Measurements from ENCODE around the gene ADAMTS6.

ADAMTS6 gene

DNA sequence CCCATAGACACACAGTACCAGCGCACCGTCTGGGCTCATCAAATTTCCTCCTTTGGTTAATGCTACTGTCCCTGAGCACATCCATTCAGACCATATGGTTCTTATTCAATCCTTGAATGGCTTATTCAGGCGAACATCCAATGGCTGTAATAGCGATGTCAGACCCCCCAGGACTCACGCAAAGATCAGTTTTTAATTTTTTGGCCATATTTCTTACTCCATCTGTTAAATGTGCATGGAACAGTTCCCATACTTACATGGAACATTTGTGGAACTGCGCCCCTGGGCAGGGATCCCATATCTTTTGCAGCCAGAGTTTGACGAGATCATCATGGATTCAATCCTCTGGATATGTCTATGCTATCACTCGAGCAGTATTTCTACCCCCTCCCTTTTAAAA, 213.2 kb downstream of the ADAMTS6 start:
- DNase-seq: no peak

GRCh38 chr5:65264420-65264819, 217.3 kb downstream of the ADAMTS6 start:
- DNase-seq: no peak

DNA sequence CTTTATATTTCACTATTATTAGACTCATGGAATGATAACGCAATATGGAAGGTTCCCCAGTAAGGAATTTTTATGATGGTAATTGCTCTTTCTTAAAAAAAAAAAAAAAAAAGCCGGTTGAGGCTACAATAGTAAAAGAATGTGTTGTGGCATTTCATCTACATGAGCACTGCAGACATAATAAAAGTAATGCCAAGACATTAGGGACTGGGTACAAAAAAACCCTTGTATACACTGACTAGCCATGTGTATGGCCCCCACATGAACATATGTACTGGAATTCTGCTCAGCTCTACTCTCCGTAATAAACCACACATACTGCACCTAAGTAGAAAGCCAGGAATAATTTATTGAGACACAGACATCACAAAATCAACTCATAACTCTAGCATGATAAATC, 218.4 kb downstream of the ADAMTS6 start:
- DNase-seq: no peak

DNA sequence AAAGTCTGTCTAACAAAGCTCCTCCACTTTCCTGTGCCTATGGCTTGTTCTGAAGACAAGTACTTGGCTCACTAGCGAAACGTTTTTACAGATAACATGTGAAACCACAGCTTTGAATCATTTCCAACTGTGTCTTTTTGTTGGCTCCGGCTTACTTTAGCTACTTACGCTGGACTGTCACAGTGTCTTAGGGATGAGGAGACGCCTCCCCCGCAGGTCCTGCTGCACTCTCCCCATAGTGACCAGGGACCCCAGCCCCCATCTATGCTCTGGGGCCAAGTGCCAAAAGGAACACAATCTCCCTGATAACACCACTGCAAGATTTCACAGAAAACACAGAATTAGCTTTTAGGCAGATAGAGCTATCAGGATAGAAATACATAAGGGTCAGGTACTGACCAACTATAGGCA, 219.1 kb downstream of the ADAMTS6 start:
- DNase-seq: no peak

GRCh38 chr5:65262096-65262495, 219.6 kb downstream of the ADAMTS6 start:
- no peak for DNase-seq

DNA sequence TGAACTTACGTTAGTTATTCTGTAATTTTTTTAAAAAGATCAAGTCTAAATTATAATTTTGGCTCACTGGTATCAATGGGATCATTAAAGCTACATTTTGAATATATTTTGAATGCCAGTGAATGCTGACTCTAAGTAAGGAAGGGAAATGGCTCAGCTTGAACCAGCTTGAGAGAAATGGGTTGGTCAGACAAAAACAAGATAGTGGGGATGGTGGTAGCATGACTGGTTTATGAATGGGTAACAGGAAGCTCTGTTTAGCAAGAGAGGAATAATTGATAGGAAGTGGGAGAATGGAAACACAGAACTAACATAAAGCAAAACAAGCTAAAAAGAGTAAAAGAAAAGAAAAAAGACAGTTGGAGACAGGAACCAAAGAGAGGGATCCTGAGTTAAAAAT, 220.2 kb downstream of the ADAMTS6 start:
- DNase-seq: no peak

DNA sequence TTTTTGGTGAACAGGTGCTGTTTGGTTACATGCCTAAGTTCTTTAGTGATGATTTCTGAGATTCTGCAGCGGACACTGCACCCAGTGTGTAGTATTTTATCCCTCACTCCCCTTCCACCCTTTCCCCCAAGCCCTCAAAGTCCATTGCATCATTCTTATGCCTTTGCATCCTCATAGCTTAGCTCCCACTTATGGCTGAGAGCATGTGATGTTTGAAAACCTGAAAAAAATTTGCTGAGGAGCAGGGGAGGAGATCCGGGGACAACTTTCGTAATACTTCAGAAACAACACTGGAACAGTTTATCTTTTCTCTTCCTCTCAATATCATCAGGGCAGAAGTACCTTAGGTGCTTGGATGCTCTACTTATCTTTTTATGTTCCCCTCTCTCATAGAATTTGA, 226.4 kb downstream of the ADAMTS6 start:
- no peak for DNase-seq

GRCh38 chr5:65252977-65253376, 228.7 kb downstream of the ADAMTS6 start:
- no peak for DNase-seq

DNA sequence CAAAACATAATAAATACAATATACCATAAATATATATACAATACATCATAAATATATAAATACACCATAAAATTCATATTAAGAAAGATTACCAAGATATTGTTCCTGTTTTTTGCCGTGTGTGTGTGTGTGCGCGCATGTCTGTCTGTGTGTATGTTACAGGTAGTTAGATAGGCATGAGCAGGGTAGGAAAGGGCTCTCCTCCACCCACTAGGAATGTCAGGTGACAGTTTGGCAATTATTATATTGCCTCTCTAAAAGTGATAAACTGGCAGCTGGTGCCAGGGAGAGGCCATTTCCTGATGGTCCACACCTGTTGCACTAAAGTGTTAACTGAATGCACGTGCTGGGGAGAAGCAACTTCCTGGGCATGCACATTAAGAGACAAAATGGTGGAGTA, 232.8 kb downstream of the ADAMTS6 start:
- no peak for DNase-seq

DNA sequence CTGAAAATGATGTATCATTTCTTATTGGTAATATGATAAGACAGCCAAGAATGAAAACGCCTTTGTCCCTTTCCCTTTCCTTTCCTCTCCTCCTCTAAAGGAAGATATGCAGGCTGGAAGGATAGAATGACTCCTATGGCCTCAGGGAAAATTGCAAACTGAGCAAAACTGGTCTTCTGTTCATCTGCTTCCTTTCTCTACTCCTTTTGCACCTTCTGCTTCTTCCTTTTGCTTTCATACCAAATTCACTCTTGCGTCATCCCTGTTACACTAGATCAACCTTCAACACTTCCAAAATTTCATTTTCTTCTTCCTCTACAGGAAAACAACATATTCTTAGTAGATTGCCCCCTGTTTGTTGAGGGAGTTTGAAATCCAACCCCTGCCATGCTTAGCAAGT, 234.1 kb downstream of the ADAMTS6 start:
- no peak for DNase-seq

GRCh38 chr5:65246741-65247140, 235.0 kb downstream of the ADAMTS6 start:
- no peak for DNase-seq

GRCh38 chr5:65244031-65244430, 237.7 kb downstream of the ADAMTS6 start:
- DNase-seq: no peak

GRCh38 chr5:65243161-65243560, 238.6 kb downstream of the ADAMTS6 start:
- no peak for DNase-seq

- no peak for DNase-seq
These were observed 251.9 kb downstream of the ADAMTS6 start for GRCh38 chr5:65229841-65230240.

- no peak for DNase-seq
These were observed 267.7 kb downstream of the ADAMTS6 start for GRCh38 chr5:65213921-65214525.

DNA sequence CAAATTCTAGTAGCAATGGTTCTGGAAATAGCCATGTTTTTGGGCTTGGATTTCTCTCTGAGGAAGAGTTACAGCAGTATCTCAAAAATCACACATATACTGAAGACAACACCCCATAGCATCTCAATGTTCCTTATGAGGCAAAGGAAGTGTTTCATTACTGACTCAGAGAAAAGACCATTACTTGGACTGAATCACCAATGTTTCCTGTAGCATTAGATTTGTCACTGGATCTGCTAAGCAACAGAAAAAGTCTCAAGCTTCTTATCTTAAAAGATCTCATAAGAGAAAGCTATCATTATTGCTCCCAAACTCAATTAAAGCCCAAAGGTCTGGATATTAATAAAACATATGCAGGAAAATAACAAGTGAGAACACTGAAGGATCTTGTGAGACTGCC, 272.4 kb downstream of the ADAMTS6 start:
- no peak for DNase-seq

GRCh38 chr5:65204966-65205365, 276.8 kb downstream of the ADAMTS6 start:
- no peak for DNase-seq

- DNase-seq: no peak
These were observed 278.0 kb downstream of the ADAMTS6 start for GRCh38 chr5:65203746-65204145.

DNA sequence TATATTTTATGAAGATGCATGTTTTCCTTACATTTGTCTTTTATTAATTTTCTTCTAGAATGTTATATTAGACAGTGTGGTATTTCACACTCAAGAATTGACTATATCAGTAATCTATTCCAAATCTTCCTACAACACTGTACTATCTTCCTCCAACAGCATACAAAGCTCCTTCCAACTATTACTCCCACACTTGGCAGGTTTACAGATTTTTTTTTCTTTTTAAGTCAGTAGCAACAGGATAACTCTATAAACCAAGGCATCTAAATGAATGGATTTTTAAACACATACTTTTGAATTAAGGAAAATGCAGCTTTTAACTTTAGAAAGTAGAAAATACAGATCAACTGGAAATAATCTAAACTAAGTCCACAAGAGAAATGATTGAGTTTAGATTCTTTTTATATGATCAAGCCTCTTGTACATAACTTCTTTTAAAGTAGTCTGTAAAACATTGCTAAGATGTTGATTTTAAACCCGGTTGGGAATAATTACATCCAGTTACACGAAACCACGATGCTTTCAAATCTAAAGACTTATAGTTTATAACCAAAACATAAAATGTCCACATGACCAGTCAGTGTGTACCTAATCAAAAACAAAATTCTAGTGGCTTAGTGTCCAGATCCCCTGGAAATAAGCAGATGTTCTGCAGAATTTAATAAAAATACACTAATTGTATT, 281.6 kb downstream of the ADAMTS6 start:
- no peak for DNase-seq

- no peak for DNase-seq
These were observed 283.1 kb downstream of the ADAMTS6 start for GRCh38 chr5:65198456-65199120.

DNA sequence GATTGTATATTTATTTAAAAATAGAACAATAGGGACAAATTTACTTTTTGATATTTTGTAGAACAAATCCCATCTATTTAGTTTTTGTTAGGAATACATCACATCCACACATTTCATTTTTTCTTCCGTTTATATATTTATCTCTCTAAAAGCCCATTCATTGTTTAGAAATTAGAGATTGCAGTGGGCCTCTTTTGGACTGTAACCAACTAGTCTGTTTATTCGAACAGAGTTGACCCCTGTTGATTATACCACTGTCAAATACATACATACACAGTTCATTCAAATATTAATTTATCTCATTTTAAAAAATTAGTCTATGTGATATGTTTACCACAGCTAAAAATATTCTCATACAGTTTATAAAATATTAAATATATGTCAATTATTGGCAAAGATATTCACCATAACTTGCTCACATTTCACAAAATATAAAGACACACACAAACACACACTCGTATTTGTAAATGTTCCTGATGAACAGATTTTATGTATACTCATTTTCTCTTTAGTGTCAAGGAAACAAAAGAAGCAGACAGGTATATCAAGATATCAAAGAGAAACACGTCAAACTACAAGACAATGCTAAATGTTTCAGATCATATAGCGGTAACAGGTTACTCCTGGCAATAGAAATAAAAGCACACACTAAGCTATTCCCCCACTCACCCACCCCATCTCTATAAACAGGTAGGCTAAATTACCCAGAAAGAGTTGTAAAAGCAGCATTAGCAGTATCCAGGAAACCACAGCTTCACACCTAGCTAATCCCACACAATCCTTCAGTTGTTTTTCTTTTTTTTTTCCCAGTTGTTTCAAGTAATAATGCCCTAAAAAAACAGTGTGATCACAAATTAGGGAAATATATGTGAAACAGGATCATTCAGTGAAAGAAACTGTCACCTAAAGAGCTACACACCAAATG, 283.9 kb downstream of the ADAMTS6 start:
- DNase-seq: no peak

DNA sequence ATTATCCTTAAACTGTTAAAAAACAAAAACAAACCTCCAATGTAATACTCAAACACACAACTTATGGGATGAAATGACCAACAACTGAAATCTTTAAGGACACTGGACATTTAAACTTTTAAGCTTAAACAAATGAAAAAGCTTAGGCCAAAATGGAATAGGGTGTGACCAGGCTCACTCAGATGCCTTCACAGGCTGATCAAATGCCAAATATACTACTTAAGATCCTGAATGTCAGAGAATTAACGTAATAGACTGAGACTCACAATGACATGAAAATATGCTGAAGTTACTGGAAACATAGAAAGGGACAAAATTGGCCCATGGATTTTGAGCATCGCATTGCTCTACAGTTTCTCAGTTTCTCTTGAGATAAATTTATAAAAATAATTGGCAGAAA, 286.8 kb downstream of the ADAMTS6 start:
- DNase-seq: no peak

GRCh38 chr5:65192331-65192730, 289.4 kb downstream of the ADAMTS6 start:
- no peak for DNase-seq

Data from activated CD4-positive, alpha-beta T cell treated with anti-CD3 and anti-CD28 coated beads, Interleukin-2, amount 50 U/mL, for 48 hours (primary cell).